Glutamatergic neuron (in vitro differentiated cells): ENCODE results near the gene DOCK3. TPM values are rescaled to one million over a fixed set of nuclear protein-coding genes. Genes with fewer than 3 reads are reported as not detected.
"Not testable (repeated sequence)": the region's sequence is repeated elsewhere in the genome, so short reads cannot be mapped to it uniquely, and the experiment has no call there.

Experiments used
- DNase-seq: peaks from one replicate; pipeline ENCODE4 v3.0.0; 2022
- H3K27ac Mint-ChIP-seq: one replicate; pipeline ENCODE4 v1.8.0; 2020; ENCODE audit warnings: mild to moderate bottlenecking, mixed read lengths, inconsistent platforms; ENCODE audit not compliant: unreplicated experiment
- H3K27me3 Mint-ChIP-seq: one replicate; pipeline ENCODE4 v1.8.0; 2020; ENCODE audit warnings: mild to moderate bottlenecking, moderate library complexity, mixed read lengths, inconsistent platforms; ENCODE audit not compliant: unreplicated experiment
- H3K36me3 Mint-ChIP-seq: one replicate; pipeline ENCODE4 v1.8.0; 2020; ENCODE audit warnings: mild to moderate bottlenecking, mixed read lengths, inconsistent platforms; ENCODE audit not compliant: unreplicated experiment
- H3K4me1 Mint-ChIP-seq: one replicate; pipeline ENCODE4 v1.8.0; 2020; ENCODE audit warnings: mild to moderate bottlenecking, low read depth, mixed read lengths, inconsistent platforms; ENCODE audit not compliant: unreplicated experiment
- H3K4me3 Mint-ChIP-seq: one replicate; pipeline ENCODE4 v1.8.0; 2020; ENCODE audit warnings: mild to moderate bottlenecking, mixed read lengths, inconsistent platforms; ENCODE audit not compliant: unreplicated experiment
- H3K9me3 Mint-ChIP-seq: one replicate; pipeline ENCODE4 v1.8.0; 2020; ENCODE audit warnings: mild to moderate bottlenecking, moderate library complexity, mixed read lengths, inconsistent platforms; ENCODE audit not compliant: unreplicated experiment
- CTCF ChIP-seq: fragments of 200-600 bp; sonication (generic); IDR thresholded peaks from one replicate; pipeline ENCODE4 v1.5.0; 2021; ENCODE audit not compliant: partially characterized antibody, unreplicated experiment
- total RNA-seq: library from RNA; stranded (reverse); fragmentation: NEBNext Ultra II Directional; extraction: Animal tissue kit (Norgen Biotek cat#: 25700); gene quantifications from one replicate; pipeline ENCODE4 v1.2.1, GENCODE V29; 2021; ENCODE audit not compliant: unreplicated experiment

The DOCK3 gene
- total RNA-seq, 1 donor from 2014 or later: 13.4 TPM

DNA sequence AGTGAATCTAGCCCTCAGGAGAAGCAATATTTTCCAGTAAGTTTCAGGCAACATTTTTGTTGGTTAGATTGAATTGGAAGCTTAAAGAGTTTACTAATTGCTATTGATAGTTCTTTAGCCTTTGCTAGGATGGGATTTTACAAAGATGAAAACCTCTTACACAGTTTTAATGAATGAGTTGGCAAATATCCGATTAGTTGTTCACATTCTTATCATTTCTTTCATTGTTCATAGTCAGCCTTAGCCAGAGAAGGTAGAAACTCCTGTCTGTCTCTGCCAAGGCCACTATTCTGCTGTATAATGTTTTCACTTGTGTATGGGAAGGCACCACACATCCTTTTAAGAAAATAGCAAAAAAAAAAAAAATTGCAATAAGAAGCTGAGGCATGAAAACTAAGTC is 488.3 kb downstream of the DOCK3 start:
- Mint-ChIP-seq H3K36me3 (no peaks in the 10 kb centered on the region), H3K27ac (no peak overlapping the region), H3K27me3 (peaks cover 2% of the 10 kb centered on the region), H3K4me3 (no peak overlapping the region), H3K9me3 (no peaks in the 10 kb centered on the region), H3K4me1 (no peaks in the 10 kb centered on the region)
- no peak for DNase-seq
- TF ChIP-seq CTCF: no peak

DNA sequence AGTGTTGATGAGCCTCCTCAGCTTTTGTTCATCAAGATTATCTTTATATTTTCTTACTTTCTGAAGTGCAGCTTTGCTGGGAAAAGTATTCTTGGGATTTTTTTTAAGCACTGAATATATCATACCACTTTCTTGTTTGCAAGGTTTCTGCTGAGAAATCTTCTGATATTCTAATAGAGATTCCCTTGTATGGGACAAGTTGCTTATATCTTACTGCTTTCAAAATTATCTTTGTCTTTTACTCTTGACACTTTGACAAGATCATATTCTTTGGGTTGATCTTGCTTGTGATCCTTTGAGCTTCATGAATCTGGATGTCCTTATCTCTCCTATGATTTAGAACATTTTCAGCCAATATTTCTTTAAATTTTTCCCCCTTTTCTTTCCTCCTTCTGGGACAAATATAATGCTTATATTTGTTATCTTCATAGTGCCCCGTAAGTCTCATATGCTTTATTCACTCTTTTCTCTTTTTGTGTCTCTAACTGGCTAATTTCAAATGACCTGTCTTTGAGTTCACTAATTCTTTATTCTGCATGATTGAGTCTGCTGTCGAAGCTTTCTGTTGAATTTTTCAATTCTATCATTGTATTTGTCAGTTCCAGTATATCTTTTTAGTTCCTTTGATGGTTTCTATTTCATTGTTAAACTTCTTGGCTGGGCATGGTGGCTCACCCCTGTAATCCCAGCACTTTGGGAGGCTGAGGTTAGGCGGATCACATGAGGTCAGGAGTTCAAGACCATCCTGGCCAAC is 499.0 kb downstream of the DOCK3 start:
- peaks cover 15% of the 10 kb centered on the region for H3K9me3 Mint-ChIP-seq
- peaks cover 31% of the 10 kb centered on the region for H3K36me3 Mint-ChIP-seq

DNA sequence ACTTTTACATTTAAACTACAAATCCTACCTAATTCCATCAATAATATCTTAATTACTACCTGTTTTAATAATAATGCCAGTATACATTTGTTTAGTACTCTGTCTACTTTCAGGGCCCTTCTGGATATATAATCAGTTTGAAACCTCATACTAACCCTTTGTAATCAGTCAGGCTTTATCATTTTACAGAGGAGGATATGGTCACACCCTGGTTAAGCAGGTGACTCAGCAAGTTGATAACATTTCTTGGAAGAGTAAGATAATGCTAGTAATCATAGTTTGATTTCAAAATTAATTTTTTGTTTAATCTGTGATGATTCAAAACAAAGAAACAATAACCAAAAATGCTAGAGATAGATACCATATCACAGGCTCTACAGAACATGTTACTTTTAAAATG is 502.2 kb downstream of the DOCK3 start:
- peaks cover 13% of the 10 kb centered on the region for H3K9me3 Mint-ChIP-seq
- TF ChIP-seq CTCF: no peak

More for the DNA sequence above, 499.0 kb downstream of the DOCK3 start:
- no peak overlapping the region for H3K27ac Mint-ChIP-seq
- no peak overlapping the region for H3K4me3 Mint-ChIP-seq
- no peak for TF ChIP-seq CTCF
- no peaks in the 10 kb centered on the region for H3K27me3 Mint-ChIP-seq
- no peaks in the 10 kb centered on the region for H3K4me1 Mint-ChIP-seq
- no peak for DNase-seq

DNA sequence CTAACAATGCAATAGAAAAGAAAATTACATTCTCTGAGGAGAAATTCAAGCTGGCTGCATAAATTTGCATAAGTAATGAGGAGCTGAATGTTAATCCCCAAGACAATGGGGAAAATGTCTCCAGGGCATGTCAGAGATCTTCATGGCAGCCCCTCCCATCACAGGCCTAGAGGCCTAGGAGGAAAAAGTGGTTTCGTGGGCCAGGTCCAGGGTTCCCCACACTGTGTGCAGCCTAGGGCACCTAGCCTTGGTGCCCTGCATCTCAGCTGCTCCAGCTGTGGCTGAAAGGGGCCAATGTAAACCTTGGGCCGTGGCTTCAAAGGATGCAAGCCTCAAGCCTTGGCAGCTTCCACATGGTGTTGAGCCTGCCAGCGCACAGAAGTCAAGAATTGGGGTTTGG is 511.7 kb downstream of the DOCK3 start:
- H3K27ac Mint-ChIP-seq, DNase-seq, H3K27me3 Mint-ChIP-seq, H3K4me1 Mint-ChIP-seq, H3K9me3 Mint-ChIP-seq, H3K4me3 Mint-ChIP-seq: not testable (repeated sequence)
- H3K36me3 Mint-ChIP-seq: peaks cover 17% of the 10 kb centered on the region

More for the DNA sequence above, 502.2 kb downstream of the DOCK3 start:
- no peak overlapping the region for H3K4me3 Mint-ChIP-seq
- DNase-seq: no peak
- H3K27me3 Mint-ChIP-seq: no peaks in the 10 kb centered on the region
- H3K4me1 Mint-ChIP-seq: no peaks in the 10 kb centered on the region
- no peak overlapping the region for H3K27ac Mint-ChIP-seq
- H3K36me3 Mint-ChIP-seq: peaks cover 25% of the 10 kb centered on the region

GRCh38 chr3:51190199-51190598 is 515.5 kb downstream of the DOCK3 start:
- H3K4me1 Mint-ChIP-seq: no peaks in the 10 kb centered on the region
- H3K9me3 Mint-ChIP-seq: peaks cover 10% of the 10 kb centered on the region
- no peak for TF ChIP-seq CTCF
- H3K27me3 Mint-ChIP-seq: peaks cover 2% of the 10 kb centered on the region
- no peak overlapping the region for H3K4me3 Mint-ChIP-seq
- H3K27ac Mint-ChIP-seq: no peak overlapping the region
- peaks cover 24% of the 10 kb centered on the region for H3K36me3 Mint-ChIP-seq
- no peak for DNase-seq
